B cell (primary cell): ENCODE measurements around the gene A1BG. TPM values are rescaled to one million over a fixed set of nuclear protein-coding genes. Genes with fewer than 3 reads are reported as not detected.

Experiments
- ATAC-seq: fragments of 200-7000 bp; cut with Tn5 transposase; one replicate; pipeline ENCODE4 v1.10.0; 2021; ENCODE audit warnings: low read depth, mild to moderate bottlenecking, moderate number of reproducible peaks, moderate library complexity
- CTCF ChIA-PET: fragments of 350-600 bp; sonication (Branson Sonifier 250); formaldehyde crosslinking; loops from one replicate; lab custom pipeline; 2021; ENCODE audit warnings: antibody characterized with exemption, inconsistent platforms; lab: Charles Lee
- POLR2A ChIA-PET: fragments of 350-600 bp; sonication (Branson Sonifier 250); formaldehyde crosslinking; loops from one replicate; lab custom pipeline; 2021; ENCODE audit warnings: antibody characterized with exemption; lab: Charles Lee
- DNase-seq: peaks from one replicate; pipeline ENCODE4 v3.0.0; 2013
- H2AFZ ChIP-seq: 2 replicates; pipeline ENCODE4 v1.6.1; 2012; ENCODE audit warnings: mild to moderate bottlenecking, low read depth, low read length; ENCODE audit not compliant: insufficient read depth, poor library complexity, severe bottlenecking
- H3K27ac ChIP-seq, 2 donors: 1 replicate in 1 of 2; 2 replicates in 1 of 2; pipeline ENCODE4 v1.5.1; 2012 to 2013; ENCODE audit warnings: low read length in 2 of 2, mild to moderate bottlenecking in 2 of 2, moderate library complexity in 1 of 2
- H3K27me3 ChIP-seq, 4 experiments: fragments of 200-600 bp in 1 of 4; sonication (generic) in 1 of 4; replicated peaks in 1 of 4; 1 replicate in 2 of 4; 2 replicates in 2 of 4; pipeline versions ENCODE4 v1.6.1 to v1.7.0; 2013 to 2016; ENCODE audit warnings: low read length in 3 of 4, mild to moderate bottlenecking in 2 of 4, mixed read lengths in 1 of 4, moderate library complexity in 1 of 4; ENCODE audit not compliant: insufficient read depth in 4 of 4, control insufficient read depth in 3 of 4; ENCODE audit errors: control extremely low read depth in 1 of 4
- H3K36me3 ChIP-seq, 2 experiments: replicated peaks in 1 of 2; 1 replicate in 1 of 2; 2 replicates in 1 of 2; pipeline versions ENCODE4 v1.6.1 to v1.7.1; 2013; ENCODE audit warnings: low read length in 1 of 2; ENCODE audit not compliant: insufficient read depth in 2 of 2, control insufficient read depth in 1 of 2; ENCODE audit errors: control extremely low read depth in 1 of 2, extremely low read depth in 1 of 2
- H3K4me1 ChIP-seq, 2 donors: fragments of 200-600 bp in 1 of 2; sonication (generic) in 1 of 2; 1 replicate in 1 of 2; 2 replicates in 1 of 2; pipeline versions ENCODE4 v1.5.1 to v1.6.1; 2013 to 2017; ENCODE audit warnings: low read length in 2 of 2; ENCODE audit not compliant: control insufficient read depth in 2 of 2, insufficient read depth in 2 of 2
- H3K4me2 ChIP-seq: replicated peaks from 2 replicates; pipeline ENCODE3; 2012; ENCODE audit warnings: mild to moderate bottlenecking, low read depth, low read length; ENCODE audit not compliant: poor library complexity, severe bottlenecking
- H3K4me3 ChIP-seq, 5 experiments: fragments of 200-600 bp in 1 of 5; sonication (generic) in 1 of 5; 1 replicate in 3 of 5; 2 replicates in 2 of 5; pipeline versions ENCODE4 v1.5.1 to v1.7.0; 2011 to 2016; ENCODE audit warnings: low read length in 4 of 5, mild to moderate bottlenecking in 4 of 5, low read depth in 2 of 5, control low read depth in 1 of 5, moderate library complexity in 1 of 5; ENCODE audit not compliant: insufficient read depth in 1 of 5; ENCODE audit errors: control extremely low read depth in 1 of 5, extremely low read depth in 1 of 5
- H3K79me2 ChIP-seq: fragments of 200-600 bp; sonication (generic); one replicate; pipeline ENCODE4 v1.6.0; 2016; ENCODE audit warnings: low read length; ENCODE audit not compliant: control insufficient read depth, insufficient read depth
- H3K9ac ChIP-seq: fragments of 200-600 bp; sonication (generic); 2 replicates; pipeline ENCODE4 v1.6.1; 2017; ENCODE audit warnings: mild to moderate bottlenecking, low read length, moderate library complexity
- H3K9me3 ChIP-seq, 3 donors: one replicate each; pipeline versions ENCODE4 v1.6.1 to v1.7.1; 2013; ENCODE audit warnings: low read length in 2 of 3; ENCODE audit not compliant: control insufficient read depth in 2 of 3, insufficient read depth in 1 of 3; ENCODE audit errors: control extremely low read depth in 1 of 3
- H4K20me1 ChIP-seq: 2 replicates; pipeline ENCODE4 v1.6.0; 2012; ENCODE audit warnings: mild to moderate bottlenecking, low read length; ENCODE audit not compliant: insufficient read depth, control insufficient read depth, poor library complexity, severe bottlenecking
- H3K27ac Mint-ChIP-seq: one replicate; pipeline ENCODE4 v1.8.0; 2021; ENCODE audit warnings: mixed read lengths
- H3K27me3 Mint-ChIP-seq: one replicate; pipeline ENCODE4 v1.8.0; 2021; ENCODE audit warnings: mixed read lengths
- H3K4me1 Mint-ChIP-seq: one replicate; pipeline ENCODE4 v1.8.0; 2021; ENCODE audit warnings: mixed read lengths
- H3K4me3 Mint-ChIP-seq: one replicate; pipeline ENCODE4 v1.8.0; 2021; ENCODE audit warnings: mixed read lengths
- H3K9me3 Mint-ChIP-seq: one replicate; pipeline ENCODE4 v1.8.0; 2022; ENCODE audit warnings: mixed read lengths; ENCODE audit not compliant: insufficient read depth
- CTCF ChIP-seq: fragments of 200-600 bp; IDR thresholded peaks from one replicate; pipeline ENCODE4 v1.8.0; 2022; ENCODE audit warnings: antibody characterized with exemption, mild to moderate bottlenecking
- WGBS: methylation state at CpG from one replicate; pipeline ENCODE4 v1.1.5; 2013; ENCODE audit warnings: missing lambda C conversion rate; ENCODE audit not compliant: insufficient coverage; 5-methylcytosine and 5-hydroxymethylcytosine counted together
- intact Hi-C: fragments of 100-400 bp; cut with micrococcal nuclease; formaldehyde crosslinking; loops from one replicate; pipeline ENCODE4 v1.10.0; 2022
- polyA plus RNA-seq: library from polyadenylated mRNA; depleted of rRNA; stranded (reverse); fragments of >200 nt; gene quantifications from 2 replicates; pipeline ENCODE4 v1.2.3, GENCODE V29; 2012
- total RNA-seq, 2 donors: library from RNA; stranded (reverse); fragments of 120-200 nt in 1 of 2; gene quantifications; 1 replicate in 1 of 2; 2 replicates in 1 of 2; pipeline versions ENCODE4 v1.2.3 to v1.2.4, GENCODE V29; 2013 to 2022

The A1BG gene
- total and polyA plus RNA-seq, 2 donors (not counting 1 experiment from before 2014, with no cell fraction given): 18.4 to 52.6 TPM

DNA sequence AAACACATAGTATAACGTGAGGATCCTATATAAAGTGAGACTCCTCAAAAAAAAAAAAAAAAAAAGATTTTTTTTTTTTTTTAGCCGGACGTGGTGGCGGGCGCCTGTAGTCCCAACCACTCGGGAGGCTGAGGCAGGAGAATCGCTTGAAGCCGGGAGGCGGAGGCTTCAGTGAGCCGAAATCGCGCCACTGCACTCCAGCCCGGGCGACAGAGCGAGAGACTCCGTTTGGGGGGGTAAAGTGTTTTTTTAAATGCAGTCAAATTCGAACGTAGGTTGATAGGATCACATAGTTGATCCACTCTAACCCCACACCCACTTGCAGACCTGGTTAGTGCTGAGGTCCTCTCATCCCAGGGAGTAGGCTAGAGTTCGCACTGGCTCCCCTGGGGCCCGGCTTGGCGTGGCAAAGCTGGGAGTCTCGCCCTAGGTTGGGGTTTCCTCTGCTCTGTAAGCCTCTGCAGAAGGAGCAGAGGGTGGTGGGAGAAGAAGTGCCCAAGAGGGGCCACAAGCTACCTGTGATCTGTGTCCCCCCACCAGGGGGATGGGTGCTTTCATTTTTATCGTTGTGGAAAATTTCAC, 48.6 kb upstream of the A1BG start:
- no peak for ATAC-seq
- peak overlapping the region; percentile 62 to 87 for H3K27ac ChIP-seq
- H3K4me3 ChIP-seq: peak overlapping the region; percentile 21 to 68 (median 64)
- H3K4me1 ChIP-seq: peaks cover 6 to 15% of the 10 kb centered on the region in 2 donors
- no peak for TF ChIP-seq CTCF
- H2AFZ ChIP-seq: peak overlapping the region; percentile 77
- DNase-seq: peak; percentile 32
- WGBS: 33% methylated on average over 11 of the region's 23 CpGs
- no peaks in the 10 kb centered on the region for H3K9me3 Mint-ChIP-seq
- H3K4me3 Mint-ChIP-seq: peak overlapping the region; percentile 89
- no peaks in the 10 kb centered on the region for H4K20me1 ChIP-seq
- H3K4me1 Mint-ChIP-seq: peaks cover 14% of the 10 kb centered on the region
- CTCF ChIA-PET: no interaction called here
- H3K27me3 Mint-ChIP-seq: peaks cover 3% of the 10 kb centered on the region
- intact Hi-C loops: loop anchor here (1.0 to 2.0 kb wide), 10 partner anchors 15 to 219 kb away; partner anchors contain the start of genes ERVK3-1, MZF1, RPS5 and ZNF132
- peak overlapping the region; percentile 99 for H3K4me2 ChIP-seq
- H3K27me3 ChIP-seq: peaks cover 0 to 17% (median 6%) of the 10 kb centered on the region in 4 experiments
- H3K27ac Mint-ChIP-seq: no peak overlapping the region
- no peaks in the 10 kb centered on the region for H3K36me3 ChIP-seq
- H3K9ac ChIP-seq: peak overlapping the region; percentile 70
- H3K9me3 ChIP-seq: peaks cover 0 to 7% (median 0%) of the 10 kb centered on the region in 3 donors
- POLR2A ChIA-PET: interaction anchor here (0.7 kb wide), 2 partner anchors 22 to 166 kb away, joined by 5 to 6 read pairs; no protein-coding TSS in a partner anchor
- peaks cover 2% of the 10 kb centered on the region for H3K79me2 ChIP-seq
